GM10266 (cell line): ENCODE results near the gene HECTD4.

Experiments
- DNase-seq: peaks from one replicate; pipeline ENCODE4 v3.0.0; 2012; ENCODE audit errors: extremely low spot score
- CTCF ChIP-seq: IDR thresholded peaks from 2 replicates; pipeline ENCODE4 v1.5.1; 2012; ENCODE audit warnings: mild to moderate bottlenecking, low read depth; ENCODE audit not compliant: control insufficient read depth, insufficient read depth; ENCODE audit errors: missing control alignments

The HECTD4 gene

GRCh38 chr12:112362310-112362709 is 19.9 kb downstream of the HECTD4 start:
- TF ChIP-seq CTCF: no peak
- no peak for DNase-seq

GRCh38 chr12:112361271-112361670 is 21.0 kb downstream of the HECTD4 start:
- no peak for DNase-seq
- no peak for TF ChIP-seq CTCF

- no peak for TF ChIP-seq CTCF
- no peak for DNase-seq
Measured at GRCh38 chr12:112359290-112359689, 22.9 kb downstream of the HECTD4 start.

GRCh38 chr12:112357214-112357613 is 25.0 kb downstream of the HECTD4 start:
- no peak for TF ChIP-seq CTCF
- DNase-seq: no peak

- no peak for TF ChIP-seq CTCF
- DNase-seq: no peak
Measured at GRCh38 chr12:112354399-112354798, 27.8 kb downstream of the HECTD4 start.

GRCh38 chr12:112353393-112353792 is 28.8 kb downstream of the HECTD4 start:
- TF ChIP-seq CTCF: no peak
- DNase-seq: no peak

- no peak for DNase-seq
- no peak for TF ChIP-seq CTCF
Measured at GRCh38 chr12:112352921-112353320, 29.3 kb downstream of the HECTD4 start.
